ENCODE data around the gene SBK2. TPM values are rescaled to one million over a fixed set of nuclear protein-coding genes. Genes with fewer than 3 reads are reported as not detected.

Gene SBK2
- total and polyA plus RNA-seq, 9 of the 15 experiments (the other 6 are each of a cell fraction or from before 2014, with no cell fraction given): not detected

GRCh38 chr19:55580628-55581144 lies 43.8 kb upstream of the SBK2 start, which contains the start of gene ZNF579 (continued):
- TF ChIP-seq RBFOX2 (IDR thresholded peaks at IDR 0.05; ENCODE audit: low read depth, low read length) (peak; percentile 62), ETS1 (conservative IDR thresholded peaks at IDR 0.05; ENCODE audit: control insufficient read depth, low read depth, low read length) (0 out of 2 replicates have a peak, but pooled peaks have one; percentile 40), IRF1 (CRISPR knock-in tag; IDR thresholded peaks at IDR 0.05; ENCODE audit: borderline replicate concordance) (no peak), IRF2 (CRISPR knock-in tag; IDR thresholded peaks at IDR 0.05) (no peak), TARDBP (IDR thresholded peaks at IDR 0.05) (no peak), TEAD1 (CRISPR knock-in tag; IDR thresholded peaks at IDR 0.05) (no peak), SRSF1 (IDR thresholded peaks at IDR 0.05; ENCODE audit: low read depth, low read length) (no peak), RFX1 (IDR thresholded peaks at IDR 0.05) (no peak), PYGO2 (tag; IDR thresholded peaks at IDR 0.05) (no peak), GATA2 (CRISPR knock-in tag; IDR thresholded peaks at IDR 0.05) (no peak), GTF2F1 (IDR thresholded peaks at IDR 0.05; ENCODE audit: low read depth, low read length) (no peak), ZNF589 (CRISPR knock-in tag; IDR thresholded peaks at IDR 0.05; ENCODE audit: low read depth) (peak; percentile 66; the same call in 1 of the 2 replicates), KDM1A (IDR thresholded peaks at IDR 0.05) (no peak), BDP1 (IDR thresholded peaks at IDR 0.05; ENCODE audit: insufficient read depth, insufficient read length) (no peak), ZNF583 (CRISPR knock-in tag; IDR thresholded peaks at IDR 0.05) (no peak), HSF4 (CRISPR knock-in tag; IDR thresholded peaks at IDR 0.05; ENCODE audit: borderline replicate concordance) (no peak), SETDB1 (IDR thresholded peaks at IDR 0.05; ENCODE audit: low read length) (no peak), AFF1 (IDR thresholded peaks at IDR 0.05; ENCODE audit: low read depth in 1 of 2, partially characterized antibody in 2 of 2) (no peak), TOE1 (IDR thresholded peaks at IDR 0.05; ENCODE audit: borderline replicate concordance) (no peak), TOE1 (CRISPR knock-in tag; IDR thresholded peaks at IDR 0.05; ENCODE audit: borderline replicate concordance, low read depth) (no peak), SMAD1 (IDR thresholded peaks at IDR 0.05; ENCODE audit: low read depth, low read length, partially characterized antibody) (no peak), CBFA2T3 (IDR thresholded peaks at IDR 0.05) (no peak), CBFB (CRISPR knock-in tag; IDR thresholded peaks at IDR 0.05) (no peak)
- TF ChIP-seq, protein P1, sequence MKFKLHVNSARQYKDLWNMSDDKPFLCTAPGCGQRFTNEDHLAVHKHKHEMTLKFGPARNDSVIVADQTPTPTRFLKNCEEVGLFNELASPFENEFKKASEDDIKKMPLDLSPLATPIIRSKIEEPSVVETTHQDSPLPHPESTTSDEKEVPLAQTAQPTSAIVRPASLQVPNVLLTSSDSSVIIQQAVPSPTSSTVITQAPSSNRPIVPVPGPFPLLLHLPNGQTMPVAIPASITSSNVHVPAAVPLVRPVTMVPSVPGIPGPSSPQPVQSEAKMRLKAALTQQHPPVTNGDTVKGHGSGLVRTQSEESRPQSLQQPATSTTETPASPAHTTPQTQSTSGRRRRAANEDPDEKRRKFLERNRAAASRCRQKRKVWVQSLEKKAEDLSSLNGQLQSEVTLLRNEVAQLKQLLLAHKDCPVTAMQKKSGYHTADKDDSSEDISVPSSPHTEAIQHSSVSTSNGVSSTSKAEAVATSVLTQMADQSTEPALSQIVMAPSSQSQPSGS (CRISPR knock-in tag; IDR thresholded peaks at IDR 0.05): no peak
